Kidney (tissue), 14 donors: ENCODE measurements around the gene SETSIP. TPM values are rescaled to one million over a fixed set of nuclear protein-coding genes. Genes with fewer than 3 reads are reported as not detected.

Experiments
- DNase-seq, 5 donors: peaks; one replicate each; pipeline ENCODE4 v3.0.0-alpha.2; 2013 to 2020
- FAIRE-seq: peaks from 2 replicates; lab custom pipeline; 2012; peaks lifted over from hg19 to GRCh38; lab: Jason Lieb, UNC
- H3K27ac ChIP-seq, 2 donors: one replicate each; pipeline ENCODE4 v1.7.0; 2013; ENCODE audit warnings: low read depth in 2 of 2, low read length in 2 of 2, inconsistent platforms in 1 of 2
- H3K27me3 ChIP-seq: one replicate; pipeline ENCODE4 v1.7.1; 2013; ENCODE audit warnings: low read length, inconsistent platforms; ENCODE audit not compliant: control insufficient read depth, insufficient read depth
- H3K36me3 ChIP-seq, 3 donors: one replicate each; pipeline versions ENCODE4 v1.7.0 to v1.7.1; 2013; ENCODE audit warnings: low read length in 3 of 3, control low read depth in 1 of 3, inconsistent platforms in 1 of 3; ENCODE audit not compliant: insufficient read depth in 3 of 3, control insufficient read depth in 2 of 3
- H3K4me1 ChIP-seq, 3 donors: one replicate each; pipeline versions ENCODE4 v1.7.0 to v1.7.1; 2013; ENCODE audit warnings: low read length in 3 of 3, inconsistent platforms in 1 of 3, low read depth in 1 of 3; ENCODE audit not compliant: control insufficient read depth in 2 of 3, insufficient read depth in 2 of 3
- H3K4me3 ChIP-seq, 3 donors: one replicate each; pipeline versions ENCODE4 v1.7.0 to v1.8.1; 2013; ENCODE audit warnings: low read length in 3 of 3, control low read depth in 1 of 3, inconsistent platforms in 1 of 3
- H3K9ac ChIP-seq, 3 donors: one replicate each; pipeline versions ENCODE4 v1.7.0 to v1.7.1; 2013; ENCODE audit warnings: low read length in 3 of 3, control low read depth in 1 of 3, inconsistent platforms in 1 of 3
- H3K9me3 ChIP-seq, 3 donors: one replicate each; pipeline versions ENCODE4 v1.7.0 to v1.7.1; 2013; ENCODE audit warnings: low read length in 3 of 3, control low read depth in 1 of 3, inconsistent platforms in 1 of 3; ENCODE audit not compliant: control insufficient read depth in 2 of 3, insufficient read depth in 1 of 3
- CTCF ChIP-seq: IDR thresholded peaks from 3 replicates; pipeline ENCODE4 v1.5.1; 2012; ENCODE audit warnings: mild to moderate bottlenecking, moderate library complexity, borderline replicate concordance; ENCODE audit not compliant: insufficient read depth; ENCODE audit errors: extremely low read depth
- intact Hi-C: fragments of 100-400 bp; cut with DNase I; formaldehyde crosslinking; loops from one replicate; pipeline ENCODE4 v1.11.1; 2022
- polyA plus RNA-seq: library from polyadenylated mRNA; stranded (reverse); fragments of 350-450 nt; fragmentation: Illumina TruSeq; extraction: RNeasy Lipid Tissue Mini Kit (QIAGEN cat#74804); gene quantifications from one replicate; pipeline ENCODE4 v1.2.3, GENCODE V29; 2014; ENCODE audit warnings: low read depth, low replicate concordance; ENCODE audit not compliant: insufficient read depth
- total RNA-seq: library from RNA; stranded (reverse); fragmentation: NEBNext Ultra II Directional; extraction: Animal tissue kit (Norgen Biotek cat#: 25700); gene quantifications from one replicate; pipeline ENCODE4 v1.2.1, GENCODE V29; 2021
- donor health status: control.
- donor health status: control.
- donor health status: control.
- donor health status: control.
- donor health status: control.
- donor health status: DM: yes; HTN: yes; CAD: no.
- donor health status: Normal renal cell carcinoma (clear cell type).

Gene SETSIP
- total and polyA plus RNA-seq, 2 donors from 2014 or later = not detected

GRCh38 chr1:92045766-92046495, 29.3 kb downstream of the SETSIP start:
- intact Hi-C loops = no loop called here

GRCh38 chr1:92043621-92044020, 31.6 kb downstream of the SETSIP start:
- no peak overlapping the region for H3K9ac ChIP-seq
- H3K4me3 ChIP-seq = no peak overlapping the region
- no peaks in the 10 kb centered on the region for H3K9me3 ChIP-seq
- FAIRE-seq = no peak
- intact Hi-C loops = no loop called here
- no peak overlapping the region for H3K27ac ChIP-seq
- no peaks in the 10 kb centered on the region for H3K27me3 ChIP-seq
- no peaks in the 10 kb centered on the region for H3K36me3 ChIP-seq
- H3K4me1 ChIP-seq = no peaks in the 10 kb centered on the region
- no peak for DNase-seq
- TF ChIP-seq CTCF = no peak

More at GRCh38 chr1:92045766-92046495, 29.3 kb downstream of the SETSIP start:
- H3K27me3 ChIP-seq = no peaks in the 10 kb centered on the region
- FAIRE-seq (peak; percentile 51), DNase-seq (no peak)
- no peak overlapping the region for H3K9ac ChIP-seq
- H3K36me3 ChIP-seq = no peaks in the 10 kb centered on the region
- H3K9me3 ChIP-seq = no peaks in the 10 kb centered on the region
- no peak overlapping the region for H3K4me3 ChIP-seq
- H3K27ac ChIP-seq = no peak overlapping the region
- no peaks in the 10 kb centered on the region for H3K4me1 ChIP-seq
- no peak for TF ChIP-seq CTCF

DNA sequence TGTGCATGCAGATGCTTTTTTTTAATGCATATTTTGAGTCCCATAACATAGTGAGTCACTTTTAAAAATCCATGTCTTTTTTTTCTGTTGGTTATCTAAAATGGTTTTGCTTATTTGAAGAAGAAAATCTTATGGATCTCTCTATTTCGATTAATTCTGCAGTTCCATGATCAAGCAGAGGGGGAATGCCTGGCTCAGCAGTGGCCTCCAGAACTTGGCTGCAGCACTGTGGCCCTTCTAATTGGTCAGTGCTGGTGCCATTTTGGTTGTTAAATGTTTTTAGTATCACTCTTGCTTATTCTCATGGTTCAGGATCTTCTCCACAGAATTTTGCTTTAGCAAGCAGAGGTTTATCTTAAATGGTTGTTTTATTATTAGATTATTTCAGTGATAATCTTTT, 34.2 kb downstream of the SETSIP start:
- Histone ChIP-seq H3K4me3 (no peak overlapping the region), H3K27me3 (no peaks in the 10 kb centered on the region), H3K36me3 (no peaks in the 10 kb centered on the region), H3K27ac (no peak overlapping the region), H3K4me1 (no peaks in the 10 kb centered on the region), H3K9ac (no peak overlapping the region), H3K9me3 (no peaks in the 10 kb centered on the region)
- DNase-seq = no peak
- intact Hi-C loops = no loop called here
- FAIRE-seq = no peak
- TF ChIP-seq CTCF = no peak
